GM23338 (cell line): ENCODE results near the gene FDXACB1. TPM values are rescaled to one million over a fixed set of nuclear protein-coding genes. Genes with fewer than 3 reads are reported as not detected.
A peak's percentile ranks its signal among the peaks of the same experiment; 100 is the strongest.

Source experiments
- ATAC-seq: fragments of 200-7000 bp; cut with Tn5 transposase; 3 replicates; pipeline ENCODE4 v1.9.1; 2020
- DNase-seq: peaks from one replicate; pipeline ENCODE4 v3.0.0-alpha.2; 2015; ENCODE audit warnings: low spot score
- H2AFZ ChIP-seq: fragments of 200-600 bp; sonication (generic); 2 replicates; pipeline ENCODE4 v1.8.0; 2016; ENCODE audit warnings: antibody characterized with exemption, mild to moderate bottlenecking, moderate library complexity
- H3F3A ChIP-seq: fragments of 200-600 bp; sonication (generic); replicated peaks from 2 replicates; pipeline ENCODE4 v1.8.0; 2017; ENCODE audit warnings: antibody characterized with exemption, mixed run types, low read depth
- H3K27ac ChIP-seq: fragments of 200-600 bp; sonication (generic); 2 replicates; pipeline ENCODE4 v1.6.1; 2016; ENCODE audit warnings: low read depth
- H3K27me3 ChIP-seq: fragments of 200-600 bp; sonication (generic); 2 replicates; pipeline ENCODE4 v1.8.0; 2016; ENCODE audit warnings: mild to moderate bottlenecking, mixed run types, moderate library complexity; ENCODE audit not compliant: insufficient read depth
- H3K36me3 ChIP-seq: fragments of 200-600 bp; sonication (generic); 2 replicates; pipeline ENCODE4 v1.8.0; 2016; ENCODE audit warnings: mild to moderate bottlenecking; ENCODE audit not compliant: insufficient read depth
- H3K4me1 ChIP-seq: fragments of 200-600 bp; sonication (generic); 2 replicates; pipeline ENCODE4 v1.8.0; 2016; ENCODE audit warnings: mild to moderate bottlenecking, moderate library complexity; ENCODE audit not compliant: insufficient read depth
- H3K4me2 ChIP-seq: fragments of 200-600 bp; sonication (generic); 2 replicates; pipeline ENCODE4 v1.7.1; 2017; ENCODE audit warnings: mixed run types
- H3K4me3 ChIP-seq: fragments of 200-600 bp; sonication (generic); 2 replicates; pipeline ENCODE4 v1.6.1; 2016; ENCODE audit warnings: mixed run types
- H3K79me2 ChIP-seq: fragments of 200-600 bp; sonication (generic); replicated peaks from 2 replicates; pipeline ENCODE4 v1.8.0; 2017; ENCODE audit warnings: mild to moderate bottlenecking; ENCODE audit not compliant: insufficient read depth
- H3K9me2 ChIP-seq: fragments of 200-600 bp; sonication (generic); 2 replicates; pipeline ENCODE4 v1.8.0; 2017; ENCODE audit not compliant: insufficient read depth
- H4K20me1 ChIP-seq: fragments of 200-600 bp; sonication (generic); replicated peaks from 2 replicates; pipeline ENCODE4 v1.8.0; 2017; ENCODE audit warnings: mild to moderate bottlenecking; ENCODE audit not compliant: insufficient read depth
- H3K27ac Mint-ChIP-seq: 2 replicates; pipeline ENCODE4 v1.8.0; 2020; ENCODE audit warnings: inconsistent platforms, mild to moderate bottlenecking, moderate library complexity, mixed read lengths
- H3K27me3 Mint-ChIP-seq: 3 replicates; pipeline ENCODE4 v1.8.0; 2022; ENCODE audit warnings: low read depth, mild to moderate bottlenecking, moderate library complexity, mixed read lengths, inconsistent platforms; ENCODE audit not compliant: insufficient read depth, poor library complexity
- H3K36me3 Mint-ChIP-seq: 3 replicates; pipeline ENCODE4 v1.8.0; 2021; ENCODE audit warnings: low read depth, mild to moderate bottlenecking, inconsistent platforms, moderate library complexity, mixed read lengths
- H3K4me1 Mint-ChIP-seq: 3 replicates; pipeline ENCODE4 v1.8.0; 2020; ENCODE audit warnings: mild to moderate bottlenecking, inconsistent platforms, mixed read lengths
- H3K4me3 Mint-ChIP-seq: 3 replicates; pipeline ENCODE4 v1.8.0; 2021; ENCODE audit warnings: moderate library complexity, mild to moderate bottlenecking, inconsistent platforms, mixed read lengths
- H3K9me3 Mint-ChIP-seq: 3 replicates; pipeline ENCODE4 v1.8.0; 2020; ENCODE audit warnings: moderate library complexity, mild to moderate bottlenecking, inconsistent platforms, mixed read lengths
- CREB1 ChIP-seq: fragments of 250-450 bp; sonication (Bioruptor Pico); IDR thresholded peaks from 2 replicates; pipeline ENCODE4 v1.5.0; 2020; ENCODE audit warnings: low read depth, mild to moderate bottlenecking, moderate library complexity
- EZH2 ChIP-seq: fragments of 200-600 bp; sonication (generic); IDR thresholded peaks from one replicate; pipeline ENCODE4 v1.8.0; 2017; ENCODE audit warnings: antibody characterized with exemption, mild to moderate bottlenecking, low read depth; ENCODE audit not compliant: unreplicated experiment
- EZH2phosphoT487 ChIP-seq: fragments of 200-600 bp; sonication (generic); IDR thresholded peaks from one replicate; pipeline ENCODE4 v1.8.1; 2018; ENCODE audit warnings: antibody characterized with exemption; ENCODE audit not compliant: unreplicated experiment
- NANOG ChIP-seq: IDR thresholded peaks from 2 replicates; pipeline ENCODE4 v1.6.1; 2016; ENCODE audit warnings: antibody characterized with exemption, borderline replicate concordance
- POLR2AphosphoS5 ChIP-seq: IDR thresholded peaks from 2 replicates; pipeline ENCODE4 v1.6.1; 2016; ENCODE audit warnings: antibody characterized with exemption, low read depth
- STAT1 ChIP-seq: IDR thresholded peaks from one replicate; pipeline ENCODE4 v1.6.1; 2016; ENCODE audit warnings: antibody characterized with exemption; ENCODE audit not compliant: unreplicated experiment
- ZNF114 ChIP-seq: fragments of 250-450 bp; sonication (Bioruptor Pico); IDR thresholded peaks from 2 replicates; pipeline ENCODE4 v1.5.0; 2020; ENCODE audit warnings: mild to moderate bottlenecking, moderate library complexity
- polyA plus RNA-seq: library from polyadenylated mRNA; unstranded; fragments of >200 nt; fragmentation: Nextera tagmentation; extraction: Ambion mirVana; gene quantifications from 2 replicates; pipeline ENCODE4 v1.2.1, GENCODE V29; 2016
- total RNA-seq: library from RNA; depleted of rRNA; stranded (reverse); fragments of >200 nt; shearing (Covaris generic); gene quantifications from 2 replicates; pipeline ENCODE4 v1.2.3, GENCODE V29; 2014
- TF ChIP-seq, protein P1 (sequence below): IDR thresholded peaks from 2 replicates; pipeline ENCODE4 v1.6.1; 2016; ENCODE audit warnings: antibody characterized with exemption
- TF ChIP-seq, protein P2 (sequence below), 2 experiments: fragments of 200-600 bp in 1 of 2; sonication (generic) in 1 of 2; conservative IDR thresholded peaks; 2 replicates each; pipeline versions ENCODE4 v1.5.1 to v1.6.1; 2016 to 2017; ENCODE audit warnings: antibody characterized with exemption in 2 of 2, low read depth in 2 of 2, mild to moderate bottlenecking in 2 of 2, moderate library complexity in 1 of 2
- TF ChIP-seq, protein P3 (sequence below): IDR thresholded peaks from one replicate; pipeline ENCODE4 v1.6.1; 2018; ENCODE audit warnings: antibody characterized with exemption; ENCODE audit not compliant: unreplicated experiment

The FDXACB1 gene
- total and polyA plus RNA-seq, 2 experiments from 2014 or later: 1.6 to 2.4 TPM

DNA sequence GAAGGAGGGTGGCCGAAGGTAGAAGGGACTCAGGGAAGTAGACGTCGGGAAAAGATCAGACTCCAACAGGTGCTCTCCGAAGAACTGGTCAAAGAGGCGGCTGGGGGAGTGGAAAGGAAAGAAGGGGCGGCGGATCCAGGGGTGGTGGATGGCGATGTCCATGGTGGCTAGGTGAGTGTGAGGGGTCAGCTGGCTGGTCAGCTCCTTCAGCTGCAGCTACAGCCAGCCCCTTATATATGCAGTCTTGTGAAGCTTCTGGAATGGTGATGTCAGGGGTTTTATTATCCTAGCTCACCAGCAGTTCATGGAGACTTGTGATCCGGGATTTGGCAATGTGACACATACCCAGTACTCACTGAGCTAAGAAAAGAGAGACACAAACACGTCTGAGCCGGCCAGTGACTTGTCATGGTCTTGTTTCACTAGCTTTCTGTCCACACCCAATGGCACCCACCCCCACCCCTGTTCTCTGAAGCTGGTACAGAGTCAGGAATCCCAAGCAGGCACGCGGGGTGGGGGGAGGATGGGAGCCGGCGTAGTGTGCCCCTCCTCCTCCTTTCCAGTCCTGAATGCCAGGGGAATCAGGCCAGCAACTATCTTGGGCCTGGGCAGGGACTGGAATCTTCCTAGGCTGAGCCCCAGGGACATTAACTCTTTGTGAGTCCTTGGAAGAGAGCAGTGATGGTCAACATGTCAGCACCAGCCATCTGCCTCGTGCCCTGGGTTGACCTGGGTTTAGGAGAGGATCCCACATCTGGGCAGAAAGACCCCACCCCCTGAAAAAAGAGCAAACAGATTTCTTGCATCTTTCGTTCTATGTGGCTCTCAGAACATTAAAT is 32.8 kb upstream of the FDXACB1 start, which contains the start of gene CRYAB:
TSS of gene CRYAB (minus strand) at position 208 of the 839 bp plus-strand sequence. CDS start at position 162, 46 bp downstream.
- Histone ChIP-seq H3K9me2 (no peaks in the 10 kb centered on the region), H3F3A (no peaks in the 10 kb centered on the region), H3K4me2 (peak within 1 kb of the TSS; percentile 75), H3K79me2 (no peaks in the 10 kb centered on the region), H3K27me3 (no peaks in the 10 kb centered on the region), H3K36me3 (no peaks in the 10 kb centered on the region), H3K4me1 (peaks cover 30% of the 10 kb centered on the region), H3K4me3 (peak within 1 kb of the TSS; percentile 37; the same call in 1 of the 2 replicates), H4K20me1 (no peaks in the 10 kb centered on the region), H3K27ac (no peak within 1 kb of the TSS), H2AFZ (peak within 1 kb of the TSS; percentile 91)
- TF ChIP-seq ZNF114 (CRISPR knock-in tag) (no peak), EZH2 (no peak), NANOG (no peak), STAT1 (no peak), EZH2phosphoT487 (no peak), POLR2AphosphoS5 (no peak), CREB1 (CRISPR knock-in tag) (no peak)
- TF ChIP-seq, protein P1, sequence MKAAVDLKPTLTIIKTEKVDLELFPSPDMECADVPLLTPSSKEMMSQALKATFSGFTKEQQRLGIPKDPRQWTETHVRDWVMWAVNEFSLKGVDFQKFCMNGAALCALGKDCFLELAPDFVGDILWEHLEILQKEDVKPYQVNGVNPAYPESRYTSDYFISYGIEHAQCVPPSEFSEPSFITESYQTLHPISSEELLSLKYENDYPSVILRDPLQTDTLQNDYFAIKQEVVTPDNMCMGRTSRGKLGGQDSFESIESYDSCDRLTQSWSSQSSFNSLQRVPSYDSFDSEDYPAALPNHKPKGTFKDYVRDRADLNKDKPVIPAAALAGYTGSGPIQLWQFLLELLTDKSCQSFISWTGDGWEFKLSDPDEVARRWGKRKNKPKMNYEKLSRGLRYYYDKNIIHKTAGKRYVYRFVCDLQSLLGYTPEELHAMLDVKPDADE: no peak
- TF ChIP-seq, protein P2, sequence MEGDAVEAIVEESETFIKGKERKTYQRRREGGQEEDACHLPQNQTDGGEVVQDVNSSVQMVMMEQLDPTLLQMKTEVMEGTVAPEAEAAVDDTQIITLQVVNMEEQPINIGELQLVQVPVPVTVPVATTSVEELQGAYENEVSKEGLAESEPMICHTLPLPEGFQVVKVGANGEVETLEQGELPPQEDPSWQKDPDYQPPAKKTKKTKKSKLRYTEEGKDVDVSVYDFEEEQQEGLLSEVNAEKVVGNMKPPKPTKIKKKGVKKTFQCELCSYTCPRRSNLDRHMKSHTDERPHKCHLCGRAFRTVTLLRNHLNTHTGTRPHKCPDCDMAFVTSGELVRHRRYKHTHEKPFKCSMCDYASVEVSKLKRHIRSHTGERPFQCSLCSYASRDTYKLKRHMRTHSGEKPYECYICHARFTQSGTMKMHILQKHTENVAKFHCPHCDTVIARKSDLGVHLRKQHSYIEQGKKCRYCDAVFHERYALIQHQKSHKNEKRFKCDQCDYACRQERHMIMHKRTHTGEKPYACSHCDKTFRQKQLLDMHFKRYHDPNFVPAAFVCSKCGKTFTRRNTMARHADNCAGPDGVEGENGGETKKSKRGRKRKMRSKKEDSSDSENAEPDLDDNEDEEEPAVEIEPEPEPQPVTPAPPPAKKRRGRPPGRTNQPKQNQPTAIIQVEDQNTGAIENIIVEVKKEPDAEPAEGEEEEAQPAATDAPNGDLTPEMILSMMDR (conservative IDR thresholded peaks at IDR 0.05; ENCODE audit: low read depth in 2 of 2): no peak
- TF ChIP-seq, protein P3, sequence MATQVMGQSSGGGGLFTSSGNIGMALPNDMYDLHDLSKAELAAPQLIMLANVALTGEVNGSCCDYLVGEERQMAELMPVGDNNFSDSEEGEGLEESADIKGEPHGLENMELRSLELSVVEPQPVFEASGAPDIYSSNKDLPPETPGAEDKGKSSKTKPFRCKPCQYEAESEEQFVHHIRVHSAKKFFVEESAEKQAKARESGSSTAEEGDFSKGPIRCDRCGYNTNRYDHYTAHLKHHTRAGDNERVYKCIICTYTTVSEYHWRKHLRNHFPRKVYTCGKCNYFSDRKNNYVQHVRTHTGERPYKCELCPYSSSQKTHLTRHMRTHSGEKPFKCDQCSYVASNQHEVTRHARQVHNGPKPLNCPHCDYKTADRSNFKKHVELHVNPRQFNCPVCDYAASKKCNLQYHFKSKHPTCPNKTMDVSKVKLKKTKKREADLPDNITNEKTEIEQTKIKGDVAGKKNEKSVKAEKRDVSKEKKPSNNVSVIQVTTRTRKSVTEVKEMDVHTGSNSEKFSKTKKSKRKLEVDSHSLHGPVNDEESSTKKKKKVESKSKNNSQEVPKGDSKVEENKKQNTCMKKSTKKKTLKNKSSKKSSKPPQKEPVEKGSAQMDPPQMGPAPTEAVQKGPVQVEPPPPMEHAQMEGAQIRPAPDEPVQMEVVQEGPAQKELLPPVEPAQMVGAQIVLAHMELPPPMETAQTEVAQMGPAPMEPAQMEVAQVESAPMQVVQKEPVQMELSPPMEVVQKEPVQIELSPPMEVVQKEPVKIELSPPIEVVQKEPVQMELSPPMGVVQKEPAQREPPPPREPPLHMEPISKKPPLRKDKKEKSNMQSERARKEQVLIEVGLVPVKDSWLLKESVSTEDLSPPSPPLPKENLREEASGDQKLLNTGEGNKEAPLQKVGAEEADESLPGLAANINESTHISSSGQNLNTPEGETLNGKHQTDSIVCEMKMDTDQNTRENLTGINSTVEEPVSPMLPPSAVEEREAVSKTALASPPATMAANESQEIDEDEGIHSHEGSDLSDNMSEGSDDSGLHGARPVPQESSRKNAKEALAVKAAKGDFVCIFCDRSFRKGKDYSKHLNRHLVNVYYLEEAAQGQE: no peak
- Mint-ChIP-seq H3K9me3 (no peaks in the 10 kb centered on the region; the same call in 2 of the 3 replicates), H3K27ac (no peak within 1 kb of the TSS; the same call in none of the 2 replicates), H3K4me3 (peak within 1 kb of the TSS; percentile 39; the same call in 1 of the 3 replicates), H3K4me1 (peaks cover 35% of the 10 kb centered on the region), H3K27me3 (peaks cover 8% of the 10 kb centered on the region), H3K36me3 (no peaks in the 10 kb centered on the region)
- ATAC-seq (peak; percentile 75), DNase-seq (peak; percentile 62)
